Coronary artery (tissue), 2 donors: ENCODE results near the gene SELENON.

Experiments
- DNase-seq: peaks from one replicate; pipeline ENCODE4 v3.0.0-alpha.2; 2017; ENCODE audit warnings: low spot score
- H3K27ac ChIP-seq, 2 donors: fragments of 200-600 bp; sonication (generic); one replicate each; pipeline ENCODE4 v1.5.1; 2016 to 2019
- H3K4me3 ChIP-seq: fragments of 200-600 bp; sonication (generic); 2 replicates; pipeline ENCODE4 v1.5.1; 2016; ENCODE audit warnings: mild to moderate bottlenecking, moderate library complexity
- CTCF ChIP-seq: fragments of 200-600 bp; sonication (generic); IDR thresholded peaks from one replicate; pipeline ENCODE4 v1.5.1; 2019; ENCODE audit warnings: antibody characterized with exemption

Gene SELENON

GRCh38 chr1:25757846-25758185 is 42.2 kb upstream of the SELENON start:
- H3K27ac ChIP-seq = no peak overlapping the region
- no peak for DNase-seq
- TF ChIP-seq CTCF = no peak
- H3K4me3 ChIP-seq = no peak overlapping the region

GRCh38 chr1:25758466-25759070 is 41.4 kb upstream of the SELENON start:
- no peak for TF ChIP-seq CTCF
- Histone ChIP-seq H3K27ac (no peak overlapping the region), H3K4me3 (no peak overlapping the region)
- DNase-seq = no peak

GRCh38 chr1:25760122-25760719 is 39.8 kb upstream of the SELENON start:
- no peak for TF ChIP-seq CTCF
- DNase-seq = no peak
- no peak overlapping the region for H3K27ac ChIP-seq
- no peak overlapping the region for H3K4me3 ChIP-seq

- no peak overlapping the region for H3K27ac ChIP-seq
- TF ChIP-seq CTCF = no peak
- no peak for DNase-seq
- no peak overlapping the region for H3K4me3 ChIP-seq
Measured at GRCh38 chr1:25760871-25761270, 39.1 kb upstream of the SELENON start.

- no peak for TF ChIP-seq CTCF
- Histone ChIP-seq H3K4me3 (no peak overlapping the region), H3K27ac (no peak overlapping the region)
- DNase-seq = no peak
Measured at GRCh38 chr1:25763493-25763892, 36.5 kb upstream of the SELENON start.

GRCh38 chr1:25765136-25765922 is 34.7 kb upstream of the SELENON start:
- Histone ChIP-seq H3K27ac (peak overlapping the region in 1 of 2 donors; percentile 22), H3K4me3 (no peak overlapping the region)
- TF ChIP-seq CTCF = no peak
- no peak for DNase-seq
